Placental pericyte (primary cell): ENCODE results near the gene GPR141. TPM values are rescaled to one million over a fixed set of nuclear protein-coding genes. Genes with fewer than 3 reads are reported as not detected.

Source experiments
- total RNA-seq: library from RNA; depleted of rRNA; stranded (reverse); fragments of >200 nt; gene quantifications from 2 replicates; pipeline ENCODE4 v1.2.3, GENCODE V29; 2012

GPR141 gene
- 0.29 TPM in 1 of 2 replicates, not detected in the other for total RNA-seq

GRCh38 chr7:37683246-37684120, at the start of gene GPR141:
Gene GPR141, plus strand, starts transcription at chr7:37683766. Its CDS starts 56,628 bp downstream, at chr7:37740394.

Other genes starting within 250 kb of the GPR141 start
- gene ELMO1, start 234.9 kb upstream of the GPR141 start, total RNA-seq, result 0.22 TPM in 1 of 2 replicates, not detected in the other
- gene NME8, start 164.8 kb downstream of the GPR141 start, total RNA-seq, result not detected in 2 replicates
- 0.14 TPM in 1 of 2 replicates, not detected in the other for gene SFRP4, start 233.1 kb downstream of the GPR141 start, total RNA-seq
- gene EPDR1, start 236.9 kb downstream of the GPR141 start, total RNA-seq, result 1.8 and 14.5 TPM in 2 replicates